Measurements from ENCODE around the gene DNAJB13. TPM values are rescaled to one million over a fixed set of nuclear protein-coding genes. Genes with fewer than 3 reads are reported as not detected.

The DNAJB13 gene
- total RNA-seq, 1 experiment from 2014 or later = 0.24 TPM

- Mint-ChIP-seq H3K4me3 (no peak overlapping the region), H3K9me3 (no peaks in the 10 kb centered on the region), H3K36me3 (no peaks in the 10 kb centered on the region), H3K27ac (peak overlapping the region; percentile 28), H3K27me3 (ENCODE audit: low read depth) (no peaks in the 10 kb centered on the region), H3K4me1 (no peaks in the 10 kb centered on the region)
- CTCF ChIA-PET = interaction anchor here (0.7 to 1.4 kb wide), 3 partner anchors 11 to 696 kb away, joined by 3 to 4 read pairs (median 3); no protein-coding TSS in a partner anchor
- POLR2A ChIA-PET = no interaction called here
- ATAC-seq = no peak
- TF ChIP-seq AR (CRISPR knock-in tag; IDR thresholded peaks at IDR 0.05) (no peak), ATF2 (CRISPR knock-in tag; IDR thresholded peaks at IDR 0.05; ENCODE audit: borderline replicate concordance, low read depth) (no peak), KAT7 (CRISPR knock-in tag; IDR thresholded peaks at IDR 0.05; ENCODE audit: borderline replicate concordance) (no peak), NFE2L1 (CRISPR knock-in tag; IDR thresholded peaks at IDR 0.05) (no peak), NFYB (CRISPR knock-in tag; conservative IDR thresholded peaks at IDR 0.05; ENCODE audit: low read depth) (no peak), TEAD1 (CRISPR knock-in tag; IDR thresholded peaks at IDR 0.05) (no peak), E2F1 (CRISPR knock-in tag; IDR thresholded peaks at IDR 0.05) (no peak), ZNF232 (CRISPR knock-in tag; IDR thresholded peaks at IDR 0.05) (no peak), ATF6 (CRISPR knock-in tag; IDR thresholded peaks at IDR 0.05) (no peak), ZNF396 (CRISPR knock-in tag; IDR thresholded peaks at IDR 0.05; ENCODE audit: borderline replicate concordance) (no peak), USF1 (CRISPR knock-in tag; IDR thresholded peaks at IDR 0.05) (no peak), JUN (CRISPR knock-in tag; IDR thresholded peaks at IDR 0.05) (no peak)
- no peak for DNase-seq (ENCODE audit: low spot score)
Observed at GRCh38 chr11:73999581-74000306, 48.9 kb downstream of the DNAJB13 start.

GRCh38 chr11:74000307-74001133, 49.7 kb downstream of the DNAJB13 start:
- H3K4me3 Mint-ChIP-seq = no peak overlapping the region
- no peak overlapping the region for H3K27ac Mint-ChIP-seq
- no peak for ATAC-seq
- TF ChIP-seq ZNF423 (CRISPR knock-in tag; IDR thresholded peaks at IDR 0.05) (no peak), NR3C1 (CRISPR knock-in tag; conservative IDR thresholded peaks at IDR 0.05; ENCODE audit: low read depth) (no peak), GABPB1 (CRISPR knock-in tag; IDR thresholded peaks at IDR 0.05) (no peak), SMAD3 (CRISPR knock-in tag; IDR thresholded peaks at IDR 0.05; ENCODE audit: borderline replicate concordance) (no peak)
- H3K27me3 Mint-ChIP-seq (ENCODE audit: low read depth) = no peaks in the 10 kb centered on the region
- ChIA-PET POLR2A (no interaction called here), CTCF (interaction anchor here (1.0 to 1.6 kb wide), 2 partner anchors 10 to 255 kb away, joined by 3 to 4 read pairs; no protein-coding TSS in a partner anchor)
- no peak for DNase-seq (ENCODE audit: low spot score)
- H3K4me1 Mint-ChIP-seq = 0 out of 2 replicates have a peak, but pooled peaks cover 4% of the 10 kb centered on the region
- no peaks in the 10 kb centered on the region for H3K36me3 Mint-ChIP-seq
- no peaks in the 10 kb centered on the region for H3K9me3 Mint-ChIP-seq

All from WTC11 (cell line).